ENCODE results near the gene G3BP1. TPM values are rescaled to one million over a fixed set of nuclear protein-coding genes. Genes with fewer than 3 reads are reported as not detected.

G3BP1 gene
- total RNA-seq, 4 donors from 2014 or later: 73.3 to 102 (median 89.1) TPM

- TF ChIP-seq EP300 (IDR thresholded peaks at IDR 0.05) (no peak), CTCF (IDR thresholded peaks at IDR 0.05) (no peak), POLR2A (IDR thresholded peaks at IDR 0.05) (no peak), POLR2AphosphoS5 (IDR thresholded peaks at IDR 0.05) (no peak)
- H3K27me3 ChIP-seq: no peaks in the 10 kb centered on the region
- WGBS, 2 donors (ENCODE audit: low coverage in 1 of 2): 73 to 80% methylated on average over 1 of the region's 1 CpG
- H3K36me3 ChIP-seq: peaks cover 0 to 37% of the 10 kb centered on the region in 2 donors
- H3K9me3 ChIP-seq: no peaks in the 10 kb centered on the region
- no peak overlapping the region for H3K27ac ChIP-seq
- peaks cover 0 to 19% (median 0%) of the 10 kb centered on the region in 3 donors for H3K4me1 ChIP-seq
- ATAC-seq: no peak
- H3K4me3 ChIP-seq: no peak overlapping the region
These were observed 43.3 kb downstream of the G3BP1 start for GRCh38 chr5:151815051-151815450.

GRCh38 chr5:151819830-151820229 lies 48.1 kb downstream of the G3BP1 start:
- no peaks in the 10 kb centered on the region for H3K4me1 ChIP-seq
- no peak overlapping the region for H3K4me3 ChIP-seq
- no peaks in the 10 kb centered on the region for H3K27me3 ChIP-seq
- ATAC-seq: no peak
- no peaks in the 10 kb centered on the region for H3K9me3 ChIP-seq
- TF ChIP-seq EP300 (IDR thresholded peaks at IDR 0.05): no peak
- TF ChIP-seq POLR2AphosphoS5 (IDR thresholded peaks at IDR 0.05): no peak
- TF ChIP-seq CTCF (IDR thresholded peaks at IDR 0.05): no peak
- TF ChIP-seq POLR2A (IDR thresholded peaks at IDR 0.05): no peak
- peaks cover 0 to 14% of the 10 kb centered on the region in 2 donors for H3K36me3 ChIP-seq
- no peak overlapping the region for H3K27ac ChIP-seq

- TF ChIP-seq POLR2AphosphoS5 (IDR thresholded peaks at IDR 0.05): no peak
- no peak overlapping the region for H3K4me3 ChIP-seq
- H3K36me3 ChIP-seq: peaks cover 0 to 12% of the 10 kb centered on the region in 2 donors
- H3K27ac ChIP-seq: no peak overlapping the region
- WGBS, 2 donors (ENCODE audit: low coverage in 1 of 2): 65 to 85% methylated on average over 3 of the region's 3 CpGs
- ATAC-seq: no peak
- H3K4me1 ChIP-seq: peaks cover 0 to 2% (median 0%) of the 10 kb centered on the region in 3 donors
- H3K9me3 ChIP-seq: no peaks in the 10 kb centered on the region
- no peaks in the 10 kb centered on the region for H3K27me3 ChIP-seq
These were observed 48.5 kb downstream of the G3BP1 start for GRCh38 chr5:151820271-151820670.

- ATAC-seq: no peak
- TF ChIP-seq POLR2AphosphoS5 (IDR thresholded peaks at IDR 0.05): no peak
- TF ChIP-seq EP300 (IDR thresholded peaks at IDR 0.05): no peak
- no peak for TF ChIP-seq CTCF (IDR thresholded peaks at IDR 0.05)
- TF ChIP-seq POLR2A (IDR thresholded peaks at IDR 0.05): no peak
- H3K4me1 ChIP-seq: peaks cover 0 to 6% (median 0%) of the 10 kb centered on the region in 3 donors
- H3K9me3 ChIP-seq: no peaks in the 10 kb centered on the region
- H3K4me3 ChIP-seq: no peak overlapping the region
- peaks cover 0 to 12% of the 10 kb centered on the region in 2 donors for H3K36me3 ChIP-seq
- no peaks in the 10 kb centered on the region for H3K27me3 ChIP-seq
- no peak overlapping the region for H3K27ac ChIP-seq
- WGBS, 2 donors (ENCODE audit: low coverage in 1 of 2): 67% methylated on average over 1 of the region's 1 CpG; no CpG with 5 or more reads in 1 of the 2 donors
These were observed 49.1 kb downstream of the G3BP1 start for GRCh38 chr5:151820903-151821302.

- peaks cover 0 to 3% of the 10 kb centered on the region in 2 donors for H3K36me3 ChIP-seq
- TF ChIP-seq POLR2A (IDR thresholded peaks at IDR 0.05) (no peak), POLR2AphosphoS5 (IDR thresholded peaks at IDR 0.05) (no peak), EP300 (IDR thresholded peaks at IDR 0.05) (no peak), CTCF (IDR thresholded peaks at IDR 0.05) (no peak)
- H3K27me3 ChIP-seq: no peaks in the 10 kb centered on the region
- H3K9me3 ChIP-seq: no peaks in the 10 kb centered on the region
- no peak overlapping the region for H3K4me3 ChIP-seq
- H3K27ac ChIP-seq: no peak overlapping the region
- peaks cover 0 to 6% (median 0%) of the 10 kb centered on the region in 3 donors for H3K4me1 ChIP-seq
- 96 to 97% methylated on average over 4 of the region's 4 CpGs for WGBS, 2 donors (ENCODE audit: low coverage in 1 of 2)
- no peak for ATAC-seq
These were observed 50.4 kb downstream of the G3BP1 start for GRCh38 chr5:151822141-151822540.

Measured in gastroesophageal sphincter (tissue), 4 donors.